Mesodermal cell (in vitro differentiated cells): ENCODE results near the gene MORN3.
"Not testable (repeated sequence)": the region's sequence is repeated elsewhere in the genome, so short reads cannot be mapped to it uniquely, and the experiment has no call there.

Experiments used
- H3K27ac ChIP-seq: 2 replicates; pipeline ENCODE4 v1.7.0; 2013; ENCODE audit warnings: mild to moderate bottlenecking, low read depth, low read length, moderate library complexity; ENCODE audit not compliant: severe bottlenecking
- H3K36me3 ChIP-seq: 2 replicates; pipeline ENCODE4 v1.7.1; 2013; ENCODE audit warnings: mild to moderate bottlenecking, low read length, moderate library complexity; ENCODE audit not compliant: control insufficient read depth, insufficient read depth
- H3K4me1 ChIP-seq: one replicate; pipeline ENCODE4 v1.7.1; 2013; ENCODE audit warnings: mild to moderate bottlenecking, low read length; ENCODE audit not compliant: insufficient read depth, control insufficient read depth, poor library complexity, severe bottlenecking
- H3K4me3 ChIP-seq: 2 replicates; pipeline ENCODE4 v1.7.0; 2013; ENCODE audit warnings: low read length, control low read depth, mild to moderate bottlenecking; ENCODE audit not compliant: insufficient read depth, poor library complexity, severe bottlenecking; ENCODE audit errors: extremely low read depth
- H3K9me3 ChIP-seq: 2 replicates; pipeline ENCODE4 v1.7.1; 2013; ENCODE audit warnings: mild to moderate bottlenecking, low read length, moderate library complexity; ENCODE audit not compliant: control insufficient read depth
- WGBS, 2 experiments: methylation state at CpG; one replicate each; pipeline ENCODE4 v1.1.5; 2013; ENCODE audit warnings: missing lambda C conversion rate in 2 of 2; ENCODE audit not compliant: insufficient coverage in 2 of 2; 5-methylcytosine and 5-hydroxymethylcytosine counted together

The MORN3 gene

GRCh38 chr12:121638298-121639202 lies 30.9 kb downstream of the MORN3 start:
- H3K27ac ChIP-seq: no peak overlapping the region
- H3K4me1 ChIP-seq: peaks cover 3% of the 10 kb centered on the region
- peaks cover 60% of the 10 kb centered on the region for H3K36me3 ChIP-seq
- 93 to 95% methylated on average over 7 to 9 of the region's 14 CpGs for WGBS, 2 experiments
- no peaks in the 10 kb centered on the region for H3K9me3 ChIP-seq
- no peak overlapping the region for H3K4me3 ChIP-seq

DNA sequence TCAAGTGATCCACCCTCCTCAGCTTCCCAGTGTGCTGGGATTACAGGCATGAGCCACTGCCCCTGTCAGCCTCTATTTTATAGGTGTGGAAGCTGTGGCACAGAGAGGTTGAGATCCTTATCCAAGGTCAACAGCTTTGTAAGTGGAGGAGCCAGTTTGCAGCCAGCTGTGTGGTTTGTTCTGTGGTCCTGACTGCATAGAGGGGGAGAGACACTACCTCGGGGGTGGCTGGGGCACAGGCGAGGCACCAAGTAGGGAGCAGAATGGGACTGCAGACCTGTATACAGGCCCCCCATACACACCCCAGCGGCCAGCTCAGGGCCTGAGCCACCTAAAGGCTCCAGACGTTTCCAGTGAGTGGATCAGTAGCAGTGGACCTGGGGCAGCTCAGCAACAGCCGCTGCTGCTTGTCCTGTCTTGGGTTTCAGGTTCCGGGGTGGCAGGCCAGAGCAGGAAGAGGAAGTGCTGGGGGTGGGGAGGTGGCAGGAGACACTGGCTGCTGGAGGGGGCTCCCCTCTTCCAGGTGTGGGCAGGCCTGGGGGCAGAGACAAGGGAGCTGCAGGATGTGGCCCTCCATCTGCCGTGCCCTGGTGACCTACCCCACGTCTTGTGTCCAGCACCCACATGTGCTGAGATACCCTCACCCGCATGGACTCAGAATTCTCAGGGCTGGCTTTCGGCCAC lies 32.1 kb downstream of the MORN3 start:
- Histone ChIP-seq H3K4me1 (peaks cover 14% of the 10 kb centered on the region), H3K36me3 (peaks cover 48% of the 10 kb centered on the region), H3K9me3 (no peaks in the 10 kb centered on the region), H3K4me3 (no peak overlapping the region), H3K27ac (no peak overlapping the region)
- WGBS, 2 experiments: 85 to 96% methylated on average over 6 to 10 of the region's 10 CpGs

DNA sequence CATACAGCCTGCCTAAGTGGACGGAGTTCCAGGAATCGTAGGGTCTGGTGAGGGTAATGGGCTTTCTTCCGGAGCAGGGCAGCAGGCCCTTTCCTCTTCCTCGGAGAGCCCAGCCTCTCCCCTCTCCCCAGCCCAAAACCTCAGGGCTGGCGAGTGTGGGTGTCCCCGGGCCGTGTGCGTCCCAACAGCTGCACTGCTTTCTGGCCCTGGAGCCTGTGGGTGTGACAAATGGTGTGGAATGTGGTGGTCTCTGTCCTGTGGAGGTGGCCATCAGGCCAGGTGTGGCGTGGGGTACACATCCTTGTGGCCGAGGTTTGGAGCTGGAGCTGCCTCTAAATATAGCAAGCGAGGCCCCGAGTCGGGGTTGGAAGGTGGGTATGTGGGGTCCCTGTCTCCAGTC lies 34.6 kb downstream of the MORN3 start:
- H3K4me3 ChIP-seq: no peak overlapping the region
- 95 to 96% methylated on average over 3 to 9 of the region's 13 CpGs for WGBS, 2 experiments
- no peak overlapping the region for H3K27ac ChIP-seq
- no peaks in the 10 kb centered on the region for H3K9me3 ChIP-seq
- H3K4me1 ChIP-seq: peaks cover 32% of the 10 kb centered on the region
- H3K36me3 ChIP-seq: peaks cover 40% of the 10 kb centered on the region

DNA sequence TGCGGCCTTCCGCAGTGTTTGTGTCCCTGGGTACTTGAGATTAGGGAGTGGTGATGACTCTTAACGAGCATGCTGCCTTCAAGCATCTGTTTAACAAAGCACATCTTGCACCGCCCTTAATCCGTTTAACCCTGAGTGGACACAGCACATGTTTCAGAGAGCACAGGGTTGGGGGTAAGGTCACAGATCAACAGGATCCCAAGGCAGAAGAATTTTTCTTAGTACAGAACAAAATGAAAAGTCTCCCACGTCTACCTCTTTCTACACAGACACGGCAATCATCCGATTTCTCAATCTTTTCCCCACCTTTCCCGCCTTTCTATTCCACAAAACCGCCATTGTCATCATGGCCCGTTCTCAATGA lies 35.6 kb downstream of the MORN3 start:
- H3K27ac ChIP-seq, H3K9me3 ChIP-seq, H3K4me3 ChIP-seq: not testable (repeated sequence)
- Histone ChIP-seq H3K36me3 (peaks cover 34% of the 10 kb centered on the region), H3K4me1 (peaks cover 42% of the 10 kb centered on the region)
- no CpG with 5 or more reads among the region's 11 CpGs for WGBS, 2 experiments

GRCh38 chr12:121632069-121632970 lies 37.1 kb downstream of the MORN3 start:
- Histone ChIP-seq H3K4me3 (no peak overlapping the region), H3K9me3 (no peaks in the 10 kb centered on the region), H3K36me3 (peaks cover 28% of the 10 kb centered on the region), H3K27ac (peak overlapping the region; percentile 75), H3K4me1 (peaks cover 48% of the 10 kb centered on the region)
- 90 to 95% methylated on average over 9 to 10 of the region's 11 CpGs for WGBS, 2 experiments

DNA sequence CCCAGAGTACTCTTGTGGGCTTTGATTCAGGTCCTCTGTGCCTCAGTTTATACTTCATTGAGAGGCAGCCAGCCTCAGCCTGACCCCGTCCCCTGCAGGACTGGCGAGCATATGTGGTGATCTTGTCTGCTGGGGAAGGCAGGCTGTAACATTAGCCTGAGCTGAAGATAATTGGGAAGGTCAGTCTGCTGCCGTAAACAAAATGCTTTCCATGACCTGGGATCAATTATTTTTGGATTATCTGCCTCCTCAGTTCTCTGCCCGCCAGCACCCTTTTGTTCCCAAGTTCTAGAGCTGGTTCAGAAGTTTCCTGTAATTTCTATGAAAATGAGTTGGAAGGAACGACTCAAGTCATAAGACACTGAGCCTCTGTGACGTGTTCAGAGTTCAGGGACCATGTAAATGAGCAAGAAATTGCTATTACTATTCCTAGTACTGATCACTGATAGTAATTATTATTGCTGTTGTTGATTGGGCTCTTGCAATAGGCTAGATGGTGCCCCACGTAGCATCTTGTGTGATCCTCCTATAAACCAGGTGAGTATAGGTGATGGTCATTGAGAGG lies 38.6 kb downstream of the MORN3 start:
- peak overlapping the region; percentile 86 for H3K27ac ChIP-seq
- no peak overlapping the region for H3K4me3 ChIP-seq
- 90 to 95% methylated on average over 4 to 6 of the region's 7 CpGs for WGBS, 2 experiments
- peaks cover 47% of the 10 kb centered on the region for H3K4me1 ChIP-seq
- H3K36me3 ChIP-seq: peaks cover 13% of the 10 kb centered on the region
- H3K9me3 ChIP-seq: no peaks in the 10 kb centered on the region

DNA sequence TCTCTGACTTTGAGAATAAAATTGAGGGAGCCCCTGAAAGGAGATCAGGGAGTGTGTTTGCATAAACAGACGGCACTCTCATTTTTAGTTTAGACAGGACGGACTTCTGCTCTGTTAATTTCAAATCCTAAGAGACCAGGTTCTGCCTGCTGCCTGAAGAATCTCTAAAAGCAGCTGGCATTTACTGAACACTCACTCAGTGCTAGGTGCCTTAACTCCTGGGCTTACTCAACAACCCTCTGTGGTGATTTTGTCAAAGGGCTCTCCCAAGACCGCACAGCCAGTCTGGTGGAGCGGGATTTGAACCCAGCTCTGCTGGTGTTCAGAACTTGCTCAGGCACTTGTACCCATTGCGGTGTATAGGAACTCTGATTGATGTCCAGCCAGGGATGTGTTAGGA lies 40.9 kb downstream of the MORN3 start:
- Histone ChIP-seq H3K27ac (no peak overlapping the region), H3K36me3 (peaks cover 12% of the 10 kb centered on the region), H3K4me3 (peak overlapping the region; percentile 68), H3K4me1 (peaks cover 52% of the 10 kb centered on the region), H3K9me3 (no peaks in the 10 kb centered on the region)
- WGBS, 2 experiments: 96 to 98% methylated on average over 3 to 5 of the region's 5 CpGs

DNA sequence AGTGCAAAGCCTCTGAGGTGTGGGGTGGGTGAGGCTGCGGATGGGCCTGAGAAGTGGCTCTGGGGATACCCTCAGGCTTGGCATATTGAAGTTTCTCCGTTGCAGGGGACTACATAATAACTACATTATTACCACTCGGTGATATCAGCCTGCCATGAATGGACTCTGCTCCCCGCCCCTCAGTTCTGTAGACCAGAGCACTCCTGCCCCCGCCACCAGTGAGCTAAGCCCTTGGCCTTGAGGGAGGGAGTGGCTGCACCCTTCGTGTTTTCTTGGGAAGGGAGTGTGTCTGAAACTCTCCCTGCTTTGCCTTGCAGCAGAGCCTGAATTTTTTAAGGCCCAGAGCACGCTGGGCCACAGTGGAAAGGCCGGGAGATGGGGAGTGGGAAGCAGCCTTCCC lies 41.4 kb downstream of the MORN3 start:
- Histone ChIP-seq H3K9me3 (no peaks in the 10 kb centered on the region), H3K4me1 (peaks cover 48% of the 10 kb centered on the region), H3K4me3 (peak overlapping the region; percentile 68), H3K36me3 (peaks cover 12% of the 10 kb centered on the region), H3K27ac (peak overlapping the region; percentile 36)
- WGBS, 2 experiments: 57 to 59% methylated on average over 6 to 7 of the region's 8 CpGs

DNA sequence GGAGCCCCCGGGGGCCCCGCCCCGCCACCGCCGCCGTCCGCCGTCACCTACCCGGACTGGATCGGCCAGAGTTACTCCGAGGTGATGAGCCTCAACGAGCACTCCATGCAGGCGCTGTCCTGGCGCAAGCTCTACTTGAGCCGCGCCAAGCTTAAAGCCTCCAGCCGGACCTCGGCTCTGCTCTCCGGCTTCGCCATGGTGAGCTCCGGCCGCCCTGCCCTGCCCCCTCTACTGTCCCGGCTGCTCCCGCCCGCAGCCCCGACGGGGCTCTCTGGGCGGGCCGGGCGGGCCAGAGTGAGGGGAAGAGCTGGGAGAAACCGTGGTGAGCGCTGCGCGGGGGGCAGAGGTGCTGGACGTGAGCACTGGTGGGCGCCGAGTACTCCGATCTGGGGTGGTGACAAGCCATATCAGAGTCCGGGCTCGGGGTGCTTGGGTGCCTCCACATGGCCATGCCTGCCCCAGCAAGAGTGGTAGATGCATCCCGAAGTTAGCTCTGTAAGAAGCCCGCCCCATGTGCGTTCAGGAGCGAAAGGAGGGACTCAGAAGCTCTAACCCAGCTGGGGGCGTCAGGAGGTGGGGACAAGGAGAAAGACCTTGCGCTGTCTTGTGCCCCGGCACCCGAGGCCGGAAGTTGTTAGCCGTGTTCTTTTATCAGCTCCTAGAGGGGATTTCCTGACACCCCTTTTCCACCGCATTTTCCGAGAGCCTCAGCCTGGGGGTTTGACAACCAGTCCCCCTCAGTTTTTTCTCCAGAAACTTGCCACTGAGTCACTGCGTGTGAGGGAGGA lies 42.4 kb downstream of the MORN3 start:
- H3K4me3 ChIP-seq: peak overlapping the region; percentile 68
- WGBS, 2 experiments: 0 to 1% methylated on average over 36 to 50 of the region's 53 CpGs
- peaks cover 12% of the 10 kb centered on the region for H3K36me3 ChIP-seq
- peaks cover 39% of the 10 kb centered on the region for H3K4me1 ChIP-seq
- no peaks in the 10 kb centered on the region for H3K9me3 ChIP-seq
- H3K27ac ChIP-seq: peak overlapping the region; percentile 82
